Neural progenitor cell (in vitro differentiated cells): ENCODE measurements around the gene IGFBP4. TPM values are rescaled to one million over a fixed set of nuclear protein-coding genes. Genes with fewer than 3 reads are reported as not detected.

ENCODE experiments used
- DNase-seq: peaks from one replicate; pipeline ENCODE4 v3.0.0-alpha.2; 2016; ENCODE audit warnings: low spot score
- H2AFZ ChIP-seq: fragments of 200-600 bp; sonication (generic); replicated peaks from 2 replicates; pipeline ENCODE4 v1.6.1; 2016; ENCODE audit warnings: antibody characterized with exemption
- H3F3A ChIP-seq: fragments of 200-600 bp; sonication (generic); 2 replicates; pipeline ENCODE4 v1.6.1; 2016; ENCODE audit warnings: antibody characterized with exemption, low read depth
- H3K27ac ChIP-seq: fragments of 200-600 bp; sonication (generic); 2 replicates; pipeline ENCODE4 v1.5.1; 2016; ENCODE audit warnings: mild to moderate bottlenecking
- H3K27me3 ChIP-seq: fragments of 200-600 bp; sonication (generic); 2 replicates; pipeline ENCODE4 v1.6.1; 2016; ENCODE audit warnings: mild to moderate bottlenecking, moderate library complexity
- H3K36me3 ChIP-seq: fragments of 200-600 bp; sonication (generic); 2 replicates; pipeline ENCODE4 v1.5.1; 2016
- H3K4me1 ChIP-seq: fragments of 200-600 bp; sonication (generic); 2 replicates; pipeline ENCODE4 v1.6.1; 2016; ENCODE audit warnings: mixed run types
- H3K4me2 ChIP-seq: fragments of 200-600 bp; sonication (generic); 2 replicates; pipeline ENCODE4 v1.6.1; 2016
- H3K4me3 ChIP-seq: fragments of 200-600 bp; sonication (generic); 2 replicates; pipeline ENCODE4 v1.5.1; 2016
- H3K79me2 ChIP-seq: fragments of 200-600 bp; sonication (generic); 2 replicates; pipeline ENCODE4 v1.6.1; 2016; ENCODE audit warnings: low read depth
- H3K9ac ChIP-seq: fragments of 200-600 bp; sonication (generic); 2 replicates; pipeline ENCODE4 v1.6.1; 2016
- H3K9me3 ChIP-seq: fragments of 200-600 bp; sonication (generic); 2 replicates; pipeline ENCODE4 v1.5.1; 2016; ENCODE audit warnings: low read depth
- H4K20me1 ChIP-seq: fragments of 200-600 bp; sonication (generic); 2 replicates; pipeline ENCODE4 v1.6.1; 2016; ENCODE audit warnings: low read depth
- H3K27ac Mint-ChIP-seq: 3 replicates; pipeline ENCODE4 v1.8.0; 2021; ENCODE audit warnings: mixed read lengths
- H3K27me3 Mint-ChIP-seq: 2 replicates; pipeline ENCODE4 v1.8.0; 2022; ENCODE audit warnings: low read depth, mild to moderate bottlenecking, inconsistent platforms, moderate library complexity, mixed read lengths; ENCODE audit not compliant: insufficient read depth
- H3K36me3 Mint-ChIP-seq: 3 replicates; pipeline ENCODE4 v1.8.0; 2021; ENCODE audit warnings: mixed read lengths
- H3K4me1 Mint-ChIP-seq: 3 replicates; pipeline ENCODE4 v1.8.0; 2021; ENCODE audit warnings: mixed read lengths
- H3K4me3 Mint-ChIP-seq: 3 replicates; pipeline ENCODE4 v1.8.0; 2021; ENCODE audit warnings: mild to moderate bottlenecking, moderate library complexity, mixed read lengths
- H3K9me3 Mint-ChIP-seq: 3 replicates; pipeline ENCODE4 v1.8.0; 2020; ENCODE audit warnings: mixed read lengths
- CTCF ChIP-seq: fragments of 200-600 bp; sonication (generic); IDR thresholded peaks from 2 replicates; pipeline ENCODE4 v1.5.1; 2017; ENCODE audit warnings: antibody characterized with exemption, mild to moderate bottlenecking
- EZH2 ChIP-seq: fragments of 200-600 bp; sonication (generic); IDR thresholded peaks from 2 replicates; pipeline ENCODE4 v1.6.1; 2017; ENCODE audit warnings: antibody characterized with exemption, mild to moderate bottlenecking, moderate library complexity
- EZH2phosphoT487 ChIP-seq: fragments of 200-600 bp; sonication (generic); IDR thresholded peaks from 2 replicates; pipeline ENCODE4 v1.6.1; 2017; ENCODE audit warnings: antibody characterized with exemption
- total RNA-seq: library from RNA; depleted of rRNA; stranded (reverse); fragments of >200 nt; gene quantifications from 2 replicates; pipeline ENCODE4 v1.2.3, GENCODE V29; 2015; ENCODE audit warnings: low replicate concordance

The IGFBP4 gene
- total RNA-seq, 1 donor from 2014 or later, result 14.4 TPM

- peak overlapping the region; percentile 60 for H3K4me2 ChIP-seq
- DNase-seq, result peak; percentile 77
- H3K9ac ChIP-seq, result no peak overlapping the region
- H3K4me1 Mint-ChIP-seq, result peaks cover 10% of the 10 kb centered on the region
- H3K36me3 ChIP-seq, result no peaks in the 10 kb centered on the region
- H3F3A ChIP-seq, result no peaks in the 10 kb centered on the region
- peaks cover 2% of the 10 kb centered on the region for H3K4me1 ChIP-seq
- H3K36me3 Mint-ChIP-seq, result no peaks in the 10 kb centered on the region
- no peaks in the 10 kb centered on the region for H3K9me3 ChIP-seq
- peaks cover 7% of the 10 kb centered on the region for H3K27me3 ChIP-seq
- no peak overlapping the region for H3K4me3 Mint-ChIP-seq
- no peak overlapping the region for H3K27ac Mint-ChIP-seq
- H3K9me3 Mint-ChIP-seq, result no peaks in the 10 kb centered on the region
- H3K27ac ChIP-seq, result no peak overlapping the region
- no peak overlapping the region for H3K4me3 ChIP-seq
- no peaks in the 10 kb centered on the region for H4K20me1 ChIP-seq
- H2AFZ ChIP-seq, result peak overlapping the region; percentile 91
- TF ChIP-seq CTCF, result no peak
- no peak for TF ChIP-seq EZH2phosphoT487
- TF ChIP-seq EZH2, result no peak
- peaks cover 6% of the 10 kb centered on the region for H3K27me3 Mint-ChIP-seq
- no peaks in the 10 kb centered on the region for H3K79me2 ChIP-seq
Measured at GRCh38 chr17:40499551-40500189, 56.4 kb downstream of the IGFBP4 start.

GRCh38 chr17:40500190-40500589, 56.9 kb downstream of the IGFBP4 start:
- Histone ChIP-seq H3K36me3 (no peaks in the 10 kb centered on the region), H3K9ac (no peak overlapping the region), H2AFZ (no peak overlapping the region), H3K4me2 (no peak overlapping the region), H3K9me3 (no peaks in the 10 kb centered on the region), H3K4me3 (no peak overlapping the region), H3F3A (no peaks in the 10 kb centered on the region), H3K79me2 (no peaks in the 10 kb centered on the region), H3K27me3 (peaks cover 7% of the 10 kb centered on the region), H3K4me1 (peaks cover 2% of the 10 kb centered on the region), H3K27ac (no peak overlapping the region), H4K20me1 (no peaks in the 10 kb centered on the region)
- TF ChIP-seq EZH2, result no peak
- TF ChIP-seq EZH2phosphoT487, result no peak
- TF ChIP-seq CTCF, result no peak
- H3K27me3 Mint-ChIP-seq, result peaks cover 6% of the 10 kb centered on the region
- no peak for DNase-seq
- no peak overlapping the region for H3K27ac Mint-ChIP-seq
- H3K4me3 Mint-ChIP-seq, result no peak overlapping the region
- H3K9me3 Mint-ChIP-seq, result no peaks in the 10 kb centered on the region
- peaks cover 10% of the 10 kb centered on the region for H3K4me1 Mint-ChIP-seq
- no peaks in the 10 kb centered on the region for H3K36me3 Mint-ChIP-seq

- peaks cover 7% of the 10 kb centered on the region for H3K27me3 ChIP-seq
- H3K4me3 ChIP-seq, result no peak overlapping the region
- no peaks in the 10 kb centered on the region for H3K9me3 ChIP-seq
- Mint-ChIP-seq H3K36me3 (no peaks in the 10 kb centered on the region), H3K27me3 (peaks cover 6% of the 10 kb centered on the region), H3K4me3 (no peak overlapping the region), H3K4me1 (peaks cover 10% of the 10 kb centered on the region), H3K9me3 (no peaks in the 10 kb centered on the region), H3K27ac (no peak overlapping the region)
- no peaks in the 10 kb centered on the region for H4K20me1 ChIP-seq
- no peaks in the 10 kb centered on the region for H3K36me3 ChIP-seq
- TF ChIP-seq EZH2 (no peak), EZH2phosphoT487 (no peak), CTCF (no peak)
- DNase-seq, result no peak
- no peak overlapping the region for H3K9ac ChIP-seq
- H3K4me2 ChIP-seq, result no peak overlapping the region
- no peaks in the 10 kb centered on the region for H3K79me2 ChIP-seq
- no peak overlapping the region for H3K27ac ChIP-seq
- no peak overlapping the region for H2AFZ ChIP-seq
- H3F3A ChIP-seq, result no peaks in the 10 kb centered on the region
- H3K4me1 ChIP-seq, result peaks cover 2% of the 10 kb centered on the region
Measured at GRCh38 chr17:40500709-40501108, 57.5 kb downstream of the IGFBP4 start.
